ENCODE results near the gene SBF2.
A peak's percentile ranks its signal among the peaks of the same experiment; 100 is the strongest.

SBF2 gene

GRCh38 chr11:9868641-9869040 lies 425.4 kb downstream of the SBF2 start:
- TF ChIP-seq SIN3A (IDR thresholded peaks at IDR 0.05; ENCODE audit: borderline replicate concordance, insufficient read depth, low read length) (no peak), POLR2AphosphoS5 (IDR thresholded peaks at IDR 0.05; ENCODE audit: low read depth, low read length) (no peak), FOXP2 (optimal IDR thresholded peaks at IDR 0.05; ENCODE audit: borderline replicate concordance, extremely low read depth, extremely low read length, insufficient read depth) (no peak), TAF1 (IDR thresholded peaks at IDR 0.05; ENCODE audit: borderline replicate concordance, insufficient read depth, low read length) (no peak)
- TF ChIP-seq, protein P1, sequence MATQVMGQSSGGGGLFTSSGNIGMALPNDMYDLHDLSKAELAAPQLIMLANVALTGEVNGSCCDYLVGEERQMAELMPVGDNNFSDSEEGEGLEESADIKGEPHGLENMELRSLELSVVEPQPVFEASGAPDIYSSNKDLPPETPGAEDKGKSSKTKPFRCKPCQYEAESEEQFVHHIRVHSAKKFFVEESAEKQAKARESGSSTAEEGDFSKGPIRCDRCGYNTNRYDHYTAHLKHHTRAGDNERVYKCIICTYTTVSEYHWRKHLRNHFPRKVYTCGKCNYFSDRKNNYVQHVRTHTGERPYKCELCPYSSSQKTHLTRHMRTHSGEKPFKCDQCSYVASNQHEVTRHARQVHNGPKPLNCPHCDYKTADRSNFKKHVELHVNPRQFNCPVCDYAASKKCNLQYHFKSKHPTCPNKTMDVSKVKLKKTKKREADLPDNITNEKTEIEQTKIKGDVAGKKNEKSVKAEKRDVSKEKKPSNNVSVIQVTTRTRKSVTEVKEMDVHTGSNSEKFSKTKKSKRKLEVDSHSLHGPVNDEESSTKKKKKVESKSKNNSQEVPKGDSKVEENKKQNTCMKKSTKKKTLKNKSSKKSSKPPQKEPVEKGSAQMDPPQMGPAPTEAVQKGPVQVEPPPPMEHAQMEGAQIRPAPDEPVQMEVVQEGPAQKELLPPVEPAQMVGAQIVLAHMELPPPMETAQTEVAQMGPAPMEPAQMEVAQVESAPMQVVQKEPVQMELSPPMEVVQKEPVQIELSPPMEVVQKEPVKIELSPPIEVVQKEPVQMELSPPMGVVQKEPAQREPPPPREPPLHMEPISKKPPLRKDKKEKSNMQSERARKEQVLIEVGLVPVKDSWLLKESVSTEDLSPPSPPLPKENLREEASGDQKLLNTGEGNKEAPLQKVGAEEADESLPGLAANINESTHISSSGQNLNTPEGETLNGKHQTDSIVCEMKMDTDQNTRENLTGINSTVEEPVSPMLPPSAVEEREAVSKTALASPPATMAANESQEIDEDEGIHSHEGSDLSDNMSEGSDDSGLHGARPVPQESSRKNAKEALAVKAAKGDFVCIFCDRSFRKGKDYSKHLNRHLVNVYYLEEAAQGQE (IDR thresholded peaks at IDR 0.05; ENCODE audit: insufficient read depth in 1 of 2, low read depth in 2 of 2, low read length in 2 of 2) = no peak

- TF ChIP-seq TAF1 (IDR thresholded peaks at IDR 0.05; ENCODE audit: borderline replicate concordance, insufficient read depth, low read length) (no peak), SIN3A (IDR thresholded peaks at IDR 0.05; ENCODE audit: borderline replicate concordance, insufficient read depth, low read length) (no peak), POLR2AphosphoS5 (IDR thresholded peaks at IDR 0.05; ENCODE audit: low read depth, low read length) (no peak), FOXP2 (optimal IDR thresholded peaks at IDR 0.05; ENCODE audit: borderline replicate concordance, extremely low read depth, extremely low read length, insufficient read depth) (no peak)
- TF ChIP-seq, protein P1 (IDR thresholded peaks at IDR 0.05; ENCODE audit: insufficient read depth in 1 of 2, low read depth in 2 of 2, low read length in 2 of 2) = no peak
Observed at GRCh38 chr11:9862981-9863380, 431.0 kb downstream of the SBF2 start.

DNA sequence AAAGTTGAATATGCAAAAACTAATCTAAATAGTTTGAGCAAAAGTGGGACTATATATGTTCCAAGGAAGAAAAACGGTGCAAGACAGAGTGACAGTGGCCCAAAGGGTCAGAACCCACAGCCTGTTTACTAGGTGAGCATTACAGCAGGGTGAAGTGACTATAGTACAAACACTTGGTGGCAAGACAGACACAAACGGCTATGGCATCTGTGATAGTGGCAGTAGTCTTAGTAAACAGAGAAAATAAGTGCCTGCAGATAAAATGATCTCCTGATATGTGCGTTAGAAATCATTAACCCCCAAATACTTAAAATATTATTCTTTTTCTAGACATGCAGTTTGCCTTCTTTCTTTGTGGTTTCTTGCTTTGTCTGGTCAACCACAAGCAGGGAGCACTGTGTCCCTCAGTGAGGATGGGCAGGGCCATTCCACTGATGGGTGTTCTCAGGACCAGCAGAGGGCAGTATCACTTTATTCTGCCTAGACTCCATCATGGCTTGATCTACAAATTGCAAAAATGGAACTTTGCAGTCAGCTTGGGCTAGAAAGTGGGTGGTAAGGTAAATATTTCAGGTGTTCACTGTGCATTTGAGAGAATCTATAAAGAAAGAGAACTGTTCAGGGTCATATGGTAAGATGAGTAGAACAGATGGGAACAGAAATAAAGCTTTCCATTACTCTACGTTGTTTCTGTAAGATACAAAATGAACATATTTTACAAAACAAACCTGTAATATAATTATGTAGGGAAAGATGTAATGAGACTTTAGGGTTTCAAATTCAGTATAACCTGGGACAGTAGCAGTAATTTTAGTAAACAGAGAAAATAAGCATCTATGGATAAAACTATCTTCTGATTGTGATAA lies 431.9 kb downstream of the SBF2 start:
- TF ChIP-seq TAF1 (IDR thresholded peaks at IDR 0.05; ENCODE audit: borderline replicate concordance, insufficient read depth, low read length) (peak; percentile 24; the same call in 1 of the 2 replicates), FOXP2 (optimal IDR thresholded peaks at IDR 0.05; ENCODE audit: borderline replicate concordance, extremely low read depth, extremely low read length, insufficient read depth) (no peak), SIN3A (IDR thresholded peaks at IDR 0.05; ENCODE audit: borderline replicate concordance, insufficient read depth, low read length) (no peak)

DNA sequence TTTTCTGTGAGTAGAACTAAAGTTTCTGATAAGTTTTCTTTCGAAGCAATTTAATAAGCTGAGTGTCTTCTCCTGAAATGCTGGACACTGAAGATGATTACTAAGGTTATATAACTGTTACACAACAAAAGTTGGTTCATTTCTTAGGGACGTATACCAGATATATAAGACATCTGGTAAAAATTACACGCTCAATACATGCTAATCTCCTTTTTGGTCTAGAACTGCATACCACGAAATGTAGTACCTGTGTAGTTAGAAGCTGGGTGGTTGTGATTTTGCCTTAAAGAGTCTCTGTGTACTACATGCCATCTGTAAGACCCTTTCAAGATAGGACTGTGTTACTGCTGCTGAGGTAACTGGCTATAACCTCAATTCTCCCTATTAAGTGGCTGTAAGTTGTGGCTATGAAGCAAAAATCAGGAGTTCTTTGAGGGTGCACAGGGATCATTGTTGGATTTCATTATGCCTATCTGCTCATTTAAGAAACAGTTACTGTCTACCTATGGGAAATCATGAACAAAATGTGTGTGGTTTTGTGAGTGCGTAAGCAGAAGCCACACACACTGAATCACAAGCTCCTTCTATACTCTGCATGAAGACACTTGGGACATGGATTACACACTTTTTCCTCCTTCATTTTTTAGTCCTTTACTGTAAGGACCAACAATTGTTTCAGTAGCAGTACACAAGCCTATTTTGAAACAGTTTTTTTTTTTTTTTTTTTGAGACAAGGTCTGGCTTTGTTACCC lies 434.3 kb downstream of the SBF2 start:
- TF ChIP-seq, protein P1 (IDR thresholded peaks at IDR 0.05; ENCODE audit: insufficient read depth in 1 of 2, low read depth in 2 of 2, low read length in 2 of 2) = no peak
- no peak for TF ChIP-seq SIN3A (IDR thresholded peaks at IDR 0.05; ENCODE audit: borderline replicate concordance, insufficient read depth, low read length)
- TF ChIP-seq POLR2AphosphoS5 (IDR thresholded peaks at IDR 0.05; ENCODE audit: low read depth, low read length) = no peak
- no peak for TF ChIP-seq TAF1 (IDR thresholded peaks at IDR 0.05; ENCODE audit: borderline replicate concordance, insufficient read depth, low read length)
- TF ChIP-seq FOXP2 (optimal IDR thresholded peaks at IDR 0.05; ENCODE audit: borderline replicate concordance, extremely low read depth, extremely low read length, insufficient read depth) = no peak

- TF ChIP-seq TAF1 (IDR thresholded peaks at IDR 0.05; ENCODE audit: borderline replicate concordance, insufficient read depth, low read length) (no peak), SIN3A (IDR thresholded peaks at IDR 0.05; ENCODE audit: borderline replicate concordance, insufficient read depth, low read length) (0 out of 2 replicates have a peak, but pooled peaks have one; percentile 12)
Observed at GRCh38 chr11:9858822-9859221, 435.2 kb downstream of the SBF2 start.

Data from PFSK-1 (cell line).